Suppressor macrophage treated with lipopolysaccharide for 4 hours (primary cell): ENCODE measurements around the gene TTLL11.
A peak's percentile ranks its signal among the peaks of the same experiment; 100 is the strongest.

ENCODE experiments used
- DNase-seq: peaks from one replicate; pipeline ENCODE4 v3.0.0-alpha.2; 2020

The TTLL11 gene

GRCh38 chr9:122106576-122106975 is 13.5 kb upstream of the TTLL11 start:
- DNase-seq, result no peak

DNA sequence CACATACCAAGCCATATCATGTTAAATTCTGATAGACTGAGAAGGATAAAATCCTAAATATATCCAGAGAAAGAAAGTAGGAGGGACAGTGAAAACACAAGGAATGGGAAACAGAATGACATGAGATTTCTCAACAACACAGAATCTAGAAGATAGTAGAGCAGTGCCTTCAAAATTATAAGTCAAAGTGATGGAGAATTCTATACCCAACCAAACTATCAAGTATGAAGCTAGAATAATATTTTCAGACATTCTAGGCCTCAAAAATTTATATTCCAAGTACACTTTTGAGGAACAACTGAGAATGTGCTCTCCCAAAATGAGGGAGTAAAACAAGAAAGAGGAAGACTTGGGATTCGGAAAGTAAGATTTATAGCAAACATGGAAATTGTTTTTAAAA is 10.9 kb upstream of the TTLL11 start:
- no peak for DNase-seq

DNA sequence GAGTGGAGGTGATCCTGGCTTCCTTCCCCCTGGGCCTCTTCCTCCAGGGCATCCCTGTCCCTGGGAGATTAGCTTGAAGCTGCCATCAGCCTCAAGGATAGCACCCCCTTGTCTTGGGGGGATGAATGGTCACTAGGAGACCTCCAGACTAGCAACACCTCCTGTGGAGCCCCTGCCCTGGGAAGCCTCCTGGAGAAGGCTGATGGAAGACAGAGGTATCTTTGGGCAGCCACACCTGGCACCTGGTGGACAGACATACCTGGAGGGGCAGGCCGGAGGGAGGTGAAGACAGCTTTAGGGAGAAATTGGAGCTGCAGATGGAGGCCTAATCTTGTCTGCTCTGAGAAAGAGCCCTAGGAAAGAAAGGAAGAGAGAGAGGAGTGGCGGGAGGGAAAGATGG is 9.0 kb upstream of the TTLL11 start:
- no peak for DNase-seq

DNA sequence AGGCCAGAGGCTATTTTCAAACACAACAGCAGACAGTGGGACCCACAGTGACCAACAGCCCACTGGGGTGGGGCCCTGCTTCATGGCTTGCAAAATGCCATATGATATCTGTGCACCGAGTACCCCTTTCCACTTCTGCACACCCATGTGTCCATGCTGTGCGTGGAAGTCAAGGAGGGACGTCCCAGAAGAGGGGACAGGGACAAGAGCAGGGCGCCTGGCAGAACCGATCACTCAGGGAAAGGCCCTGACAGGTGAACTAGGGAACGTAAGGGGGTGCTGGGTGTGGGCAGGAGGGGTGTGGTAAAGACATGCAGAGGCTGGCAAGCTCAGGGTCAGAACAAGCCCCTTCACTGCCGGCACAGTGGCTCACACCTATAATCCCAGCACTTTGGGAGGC is 7.6 kb upstream of the TTLL11 start:
- no peak for DNase-seq

DNA sequence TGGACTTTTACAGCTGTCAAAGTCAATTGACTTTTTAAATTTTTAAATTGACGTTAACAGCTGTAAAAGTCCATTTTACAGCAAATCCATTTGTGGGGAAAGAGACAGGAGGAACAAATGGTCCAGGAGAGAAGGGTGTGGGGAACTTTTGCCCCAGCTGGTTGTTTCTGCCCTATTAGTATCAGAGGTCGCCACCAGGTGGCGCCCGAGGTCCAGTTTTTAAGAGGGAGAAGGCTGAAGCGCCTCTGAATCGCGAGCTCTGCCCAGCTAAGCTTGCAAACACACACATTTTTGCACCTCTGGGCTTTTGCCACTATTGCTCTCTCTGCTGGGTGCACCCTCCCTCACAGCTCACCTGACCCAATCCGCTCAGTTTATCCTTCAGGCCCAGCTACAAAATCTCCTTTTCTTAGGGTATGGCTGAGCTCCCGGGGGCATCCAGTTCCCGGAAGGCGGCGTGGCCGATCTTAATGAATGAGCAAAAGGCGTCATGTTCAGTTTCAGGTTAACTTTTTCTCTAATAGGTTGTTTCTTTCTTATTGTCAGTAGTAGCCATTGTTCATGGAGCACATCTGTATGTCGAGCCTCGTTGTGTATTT is 6.3 kb upstream of the TTLL11 start:
- peak; percentile 90 for DNase-seq

DNA sequence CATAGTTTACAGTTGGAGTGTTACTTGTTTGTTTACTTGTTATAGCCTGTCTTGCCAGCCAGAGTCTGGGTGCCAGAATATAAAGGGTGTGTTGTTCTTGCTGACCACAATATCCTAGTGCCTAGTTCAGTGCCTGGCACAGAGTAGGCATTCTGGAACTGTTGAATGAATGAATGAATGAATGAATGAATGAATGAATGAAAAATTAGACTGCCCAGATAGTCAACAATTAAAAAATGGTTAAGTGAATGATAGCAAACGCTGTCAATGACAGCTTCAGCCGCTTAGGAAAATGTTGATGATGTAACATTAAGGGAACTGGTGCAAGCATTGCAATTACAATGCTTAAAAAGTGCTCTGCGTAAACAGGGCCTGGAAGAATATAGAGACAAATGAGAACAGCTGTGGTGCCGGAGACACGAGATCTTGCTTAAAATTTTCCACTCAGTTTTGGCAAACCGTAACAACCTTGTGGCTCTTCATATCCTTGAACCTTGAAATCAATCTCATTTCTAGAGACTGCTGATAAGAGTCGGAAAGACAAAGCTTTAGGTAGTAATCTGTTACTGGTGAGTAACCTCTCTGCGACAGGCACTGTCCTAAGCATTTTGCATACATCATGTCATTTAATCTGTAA is 4.7 kb upstream of the TTLL11 start:
- DNase-seq, result no peak

DNA sequence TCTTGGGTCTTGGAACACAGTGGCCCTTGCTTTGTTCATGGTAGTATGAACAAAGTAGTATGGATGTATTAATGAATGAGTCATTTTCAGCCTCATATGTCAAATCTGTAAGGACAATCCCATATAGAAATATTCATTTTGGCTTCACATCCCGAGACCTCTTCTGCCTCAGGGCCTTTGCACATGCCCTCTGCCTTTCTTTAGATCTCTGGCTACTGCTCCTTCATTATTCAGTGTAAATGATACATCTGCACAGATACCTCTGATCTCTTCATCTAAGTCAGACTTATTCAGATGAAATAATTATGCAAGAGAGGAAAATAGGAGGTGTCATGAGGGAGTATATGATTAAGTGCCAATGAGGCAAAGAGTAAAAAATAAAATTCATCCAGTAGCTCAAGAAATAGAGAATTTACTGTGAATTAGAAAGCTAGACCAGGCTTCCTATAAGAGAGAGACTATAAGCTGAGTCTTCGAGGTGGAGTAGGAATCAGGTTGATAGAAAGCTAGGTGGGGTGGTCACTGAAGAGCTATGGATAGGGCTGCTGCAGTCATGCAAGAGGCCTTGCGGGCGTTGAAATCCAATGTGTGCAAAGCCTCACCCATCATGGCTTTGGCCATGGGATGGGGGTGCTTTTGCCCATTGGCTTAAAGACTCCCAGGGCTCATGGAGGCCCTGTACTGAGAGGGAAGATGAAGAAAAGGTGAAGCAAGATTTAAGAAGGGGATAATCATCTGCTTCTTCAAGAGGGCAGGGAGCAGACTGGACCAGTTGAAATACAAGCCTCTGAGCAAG is 3.7 kb upstream of the TTLL11 start:
- DNase-seq, result no peak

DNA sequence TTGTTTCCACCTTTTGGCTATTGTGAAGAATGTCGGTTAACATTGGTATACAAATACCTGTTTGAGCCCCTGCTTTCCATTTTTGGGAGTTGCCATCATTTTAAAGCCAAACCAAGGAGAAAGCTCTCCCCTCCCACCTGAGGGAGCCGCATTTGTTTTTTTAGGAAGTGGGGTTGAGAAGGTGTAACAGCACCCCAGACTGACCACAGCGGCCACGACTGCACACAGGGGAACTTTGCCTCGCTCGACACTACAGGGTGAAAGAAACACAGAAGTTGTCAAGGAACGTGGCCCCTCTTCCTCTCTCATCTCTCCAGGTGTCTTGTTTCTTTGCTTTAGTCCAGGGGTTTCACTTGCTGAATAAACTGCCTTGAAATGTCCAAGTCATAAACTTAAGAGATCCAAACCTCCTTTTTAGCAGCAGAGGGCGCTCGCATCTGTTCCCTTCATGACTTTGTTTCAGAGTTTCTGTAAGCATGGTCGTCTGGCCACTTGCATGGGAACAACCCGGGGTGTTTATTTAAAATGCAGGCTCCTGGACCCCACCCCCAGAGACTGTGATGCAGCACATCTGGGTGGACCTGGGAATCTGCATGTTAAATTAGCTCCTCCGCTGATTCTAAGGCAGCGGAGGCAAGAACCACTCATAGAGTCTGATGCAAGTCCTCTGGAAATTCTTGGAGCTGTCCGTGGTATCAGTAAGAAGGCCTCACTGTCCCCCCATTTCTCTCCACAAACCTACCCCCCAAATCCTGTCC is 2.1 kb upstream of the TTLL11 start:
- DNase-seq, result peak; percentile 65

GRCh38 chr9:122091682-122092592 is 1.2 kb downstream of the TTLL11 start:
- DNase-seq, result no peak

- no peak for DNase-seq
Observed at GRCh38 chr9:122090981-122091380, 2.1 kb downstream of the TTLL11 start.

DNA sequence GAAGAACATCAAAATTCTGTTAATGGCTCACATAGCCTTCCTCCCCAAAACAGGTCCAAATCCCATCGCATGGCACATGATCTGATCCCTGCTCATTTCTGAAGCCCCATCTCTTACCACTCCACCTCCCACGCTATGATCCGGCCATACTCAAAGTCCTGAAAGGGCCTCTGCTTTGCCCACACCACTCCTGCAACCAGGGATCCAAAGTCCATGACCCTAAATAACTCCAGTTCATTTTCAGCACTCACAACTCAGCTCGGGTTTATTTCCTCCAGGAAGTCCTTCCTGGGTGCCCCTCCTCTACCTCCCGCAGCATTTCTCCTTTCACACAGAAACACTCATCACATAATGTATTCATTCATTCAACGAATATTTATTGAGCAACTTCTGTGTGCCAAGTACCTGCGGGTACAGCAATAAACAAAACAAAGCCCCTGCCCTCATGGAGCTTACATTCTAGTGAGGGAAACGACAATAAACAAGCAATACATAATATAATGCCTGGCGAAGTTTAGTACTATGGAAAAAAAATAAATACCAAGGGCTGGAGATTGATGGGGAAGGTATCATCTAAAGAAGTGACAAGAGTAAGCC is 2.7 kb downstream of the TTLL11 start:
- DNase-seq, result no peak

- peak; percentile 8 for DNase-seq
Observed at GRCh38 chr9:122088880-122089706, 4.0 kb downstream of the TTLL11 start.

GRCh38 chr9:122087406-122088200 is 5.5 kb downstream of the TTLL11 start:
- DNase-seq, result no peak

- no peak for DNase-seq
Observed at GRCh38 chr9:122086873-122087272, 6.2 kb downstream of the TTLL11 start.

- no peak for DNase-seq
Observed at GRCh38 chr9:122085260-122085659, 7.8 kb downstream of the TTLL11 start.

DNA sequence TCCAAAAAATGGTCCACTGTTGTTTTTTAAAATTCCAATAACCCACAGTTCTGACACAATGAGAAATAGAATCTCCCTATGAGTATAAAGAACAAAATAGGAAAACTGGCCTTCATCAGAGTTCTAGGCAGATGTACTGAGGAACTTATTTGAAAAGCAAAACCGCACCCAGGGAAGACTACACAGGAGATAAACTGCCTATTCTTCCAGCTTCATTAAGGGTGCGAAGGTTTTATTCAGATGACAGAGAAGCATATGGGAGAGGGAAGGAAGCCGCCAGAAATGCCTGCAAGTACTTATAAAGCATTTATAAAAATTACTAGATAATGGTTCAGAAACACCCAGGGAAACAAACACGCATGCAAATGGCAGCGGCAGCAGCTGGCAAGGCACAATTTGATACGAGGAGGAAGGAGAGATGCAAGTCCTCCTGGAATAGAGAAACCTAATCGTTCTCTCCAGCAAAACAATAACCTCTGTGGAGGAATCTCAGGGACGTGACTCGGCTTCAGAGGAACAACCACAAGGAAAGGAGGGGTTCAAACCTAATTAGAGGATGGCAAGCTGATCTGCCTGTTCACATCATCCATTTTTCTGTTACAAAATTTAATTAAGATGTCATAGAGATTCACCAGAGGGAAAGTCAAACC is 9.0 kb downstream of the TTLL11 start:
- DNase-seq, result no peak

DNA sequence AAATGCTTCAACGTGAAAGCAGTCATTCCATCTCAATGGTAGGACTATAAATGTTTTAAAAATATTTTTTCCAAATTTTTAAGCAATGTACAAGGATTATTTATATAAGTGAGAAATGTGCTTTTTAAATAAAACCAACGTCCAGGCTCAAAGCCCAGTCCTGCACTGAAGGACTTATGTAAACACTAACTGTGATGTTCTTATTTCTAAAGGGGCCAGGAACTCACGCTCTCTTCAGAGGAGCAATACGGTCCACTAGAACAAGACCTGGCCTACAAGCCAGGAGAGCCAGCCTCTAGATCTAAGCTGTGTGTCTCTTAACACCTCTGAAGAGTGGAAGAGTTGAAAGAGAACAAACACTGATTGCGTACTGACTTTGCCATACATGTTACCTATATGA is 12.1 kb downstream of the TTLL11 start:
- no peak for DNase-seq

- DNase-seq, result no peak
Observed at GRCh38 chr9:122078557-122078956, 14.6 kb downstream of the TTLL11 start.

GRCh38 chr9:122076773-122077172 is 16.3 kb downstream of the TTLL11 start:
- DNase-seq, result no peak

DNA sequence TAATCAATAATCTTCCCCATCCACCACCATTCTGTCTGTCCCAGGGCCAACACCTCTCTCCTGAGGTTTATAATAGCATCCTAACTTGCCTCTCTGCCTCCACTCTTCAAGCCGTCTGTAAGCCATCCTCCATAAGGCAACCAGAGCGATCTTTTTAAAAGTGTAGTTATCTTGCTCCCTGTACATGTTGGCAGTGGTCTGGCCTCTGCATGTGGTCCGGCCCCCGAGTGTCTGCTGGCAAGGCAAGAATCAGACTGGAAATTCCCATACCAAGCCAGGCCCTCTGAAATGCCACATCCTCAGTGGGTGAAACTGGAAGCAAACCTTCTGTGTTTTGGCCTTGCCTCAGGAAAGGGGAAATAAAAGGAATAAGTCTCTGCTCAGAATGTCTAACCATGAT is 17.0 kb downstream of the TTLL11 start:
- peak; percentile 48 for DNase-seq
